GM23248 (cell line): ENCODE data around the gene SMC1B. TPM values are rescaled to one million over a fixed set of nuclear protein-coding genes. Genes with fewer than 3 reads are reported as not detected.
"Not testable (repeated sequence)": the region's sequence is repeated elsewhere in the genome, so short reads cannot be mapped to it uniquely, and the experiment has no call there.

Source experiments
- DNase-seq: peaks from one replicate; pipeline ENCODE4 v3.0.0-alpha.2; 2015
- H2AFZ ChIP-seq: fragments of 200-600 bp; sonication (generic); 2 replicates; pipeline ENCODE4 v1.6.1; 2016; ENCODE audit warnings: antibody characterized with exemption
- H3F3A ChIP-seq: fragments of 200-600 bp; sonication (generic); 2 replicates; pipeline ENCODE4 v1.6.1; 2016; ENCODE audit warnings: mild to moderate bottlenecking, antibody characterized with exemption, mixed run types; ENCODE audit not compliant: insufficient read depth
- H3K27ac ChIP-seq: fragments of 200-600 bp; sonication (generic); 2 replicates; pipeline ENCODE4 v1.5.1; 2016; ENCODE audit warnings: mild to moderate bottlenecking
- H3K27me3 ChIP-seq: fragments of 200-600 bp; sonication (generic); replicated peaks from 2 replicates; pipeline ENCODE4 v1.6.1; 2016; ENCODE audit warnings: mild to moderate bottlenecking; ENCODE audit not compliant: insufficient read depth
- H3K36me3 ChIP-seq: fragments of 200-600 bp; sonication (generic); 2 replicates; pipeline ENCODE4 v1.6.1; 2016; ENCODE audit warnings: low read depth, mild to moderate bottlenecking
- H3K4me1 ChIP-seq: fragments of 200-600 bp; sonication (generic); 2 replicates; pipeline ENCODE4 v1.6.1; 2016; ENCODE audit warnings: mild to moderate bottlenecking; ENCODE audit not compliant: insufficient read depth
- H3K4me2 ChIP-seq: fragments of 200-600 bp; sonication (generic); one replicate; pipeline ENCODE4 v1.6.1; 2016; ENCODE audit warnings: mild to moderate bottlenecking; ENCODE audit not compliant: unreplicated experiment
- H3K4me3 ChIP-seq: fragments of 200-600 bp; sonication (generic); 2 replicates; pipeline ENCODE4 v1.5.1; 2016; ENCODE audit warnings: mild to moderate bottlenecking
- H3K79me2 ChIP-seq: fragments of 200-600 bp; sonication (generic); 2 replicates; pipeline ENCODE4 v1.6.1; 2016; ENCODE audit warnings: mild to moderate bottlenecking; ENCODE audit not compliant: insufficient read depth
- H3K9ac ChIP-seq: fragments of 200-600 bp; sonication (generic); 2 replicates; pipeline ENCODE4 v1.6.1; 2016; ENCODE audit warnings: mild to moderate bottlenecking
- H3K9me2 ChIP-seq: fragments of 200-600 bp; sonication (generic); 2 replicates; pipeline ENCODE4 v1.6.1; 2016; ENCODE audit warnings: mixed run types, mild to moderate bottlenecking, moderate library complexity; ENCODE audit not compliant: insufficient read depth
- H3K9me3 ChIP-seq: fragments of 200-600 bp; sonication (generic); one replicate; pipeline ENCODE4 v1.6.1; 2017; ENCODE audit warnings: low read depth
- H4K20me1 ChIP-seq: fragments of 200-600 bp; sonication (generic); 2 replicates; pipeline ENCODE4 v1.6.0; 2016; ENCODE audit not compliant: insufficient read depth
- EZH2 ChIP-seq: fragments of 200-600 bp; sonication (generic); IDR thresholded peaks from 2 replicates; pipeline ENCODE4 v1.6.1; 2018; ENCODE audit warnings: antibody characterized with exemption, mild to moderate bottlenecking; ENCODE audit not compliant: insufficient read depth, poor library complexity, severe bottlenecking
- EZH2phosphoT487 ChIP-seq: fragments of 200-600 bp; sonication (generic); IDR thresholded peaks from 2 replicates; pipeline ENCODE4 v1.6.1; 2018; ENCODE audit warnings: antibody characterized with exemption, moderate library complexity, mild to moderate bottlenecking, low read depth; ENCODE audit not compliant: insufficient read depth
- WGBS, 2 experiments: methylation state at CpG; one replicate each; pipeline ENCODE4 v1.1.6; 2015 to 2017; ENCODE audit warnings: low lambda C conversion rate in 2 of 2, low coverage in 1 of 2; ENCODE audit errors: missing lambda C conversion rate in 2 of 2; 5-methylcytosine and 5-hydroxymethylcytosine counted together
- in situ Hi-C: fragments of 300-500 bp; cut with MboI; formaldehyde crosslinking; loops from 2 replicates; pipeline ENCODE4 v1.15.0; 2020
- polyA plus RNA-seq: library from polyadenylated mRNA; unstranded; fragments of >200 nt; fragmentation: Nextera tagmentation; extraction: Ambion mirVana; gene quantifications from 2 replicates; pipeline ENCODE4 v1.2.1, GENCODE V29; 2016
- total RNA-seq: library from RNA; depleted of rRNA; stranded (reverse); fragments of >200 nt; shearing (Covaris generic); gene quantifications from 2 replicates; pipeline ENCODE4 v1.2.3, GENCODE V29; 2014

Gene SMC1B
- total and polyA plus RNA-seq, 2 experiments from 2014 or later = 0.08 TPM; not detected in 1

GRCh38 chr22:45366713-45367112 is 46.7 kb downstream of the SMC1B start:
- H3K27me3 ChIP-seq = 0 out of 2 replicates have a peak, but pooled peaks cover 3% of the 10 kb centered on the region
- H3F3A ChIP-seq = no peaks in the 10 kb centered on the region
- H3K9ac ChIP-seq = no peak overlapping the region
- DNase-seq = no peak
- no peaks in the 10 kb centered on the region for H3K36me3 ChIP-seq
- WGBS, 2 experiments = 67% methylated on average over 3 of the region's 3 CpGs
- no peak overlapping the region for H3K27ac ChIP-seq
- no peak overlapping the region for H3K4me2 ChIP-seq
- H3K9me2 ChIP-seq = no peaks in the 10 kb centered on the region
- H3K79me2 ChIP-seq = no peaks in the 10 kb centered on the region
- no peaks in the 10 kb centered on the region for H4K20me1 ChIP-seq
- no peak overlapping the region for H3K4me3 ChIP-seq
- no peak overlapping the region for H2AFZ ChIP-seq
- in situ Hi-C loops = no loop called here
- TF ChIP-seq EZH2phosphoT487 = no peak
- TF ChIP-seq EZH2 = no peak
- H3K4me1 ChIP-seq = no peaks in the 10 kb centered on the region
- H3K9me3 ChIP-seq = no peaks in the 10 kb centered on the region

GRCh38 chr22:45359627-45360026 is 53.8 kb downstream of the SMC1B start:
- Histone ChIP-seq H3K4me2 (no peak overlapping the region), H3K27ac (no peak overlapping the region), H3K9me3 (no peaks in the 10 kb centered on the region), H3K9me2 (no peaks in the 10 kb centered on the region), H3K27me3 (0 out of 2 replicates have a peak, but pooled peaks cover 3% of the 10 kb centered on the region), H3K36me3 (no peaks in the 10 kb centered on the region), H3K4me3 (no peak overlapping the region), H3F3A (no peaks in the 10 kb centered on the region), H3K4me1 (no peaks in the 10 kb centered on the region), H2AFZ (no peak overlapping the region), H3K79me2 (no peaks in the 10 kb centered on the region), H3K9ac (no peak overlapping the region), H4K20me1 (no peaks in the 10 kb centered on the region)
- whole genome bisulfite sequencing, 2 experiments = 63 to 64% methylated on average over 4 of the region's 4 CpGs
- in situ Hi-C loops = no loop called here
- no peak for TF ChIP-seq EZH2
- no peak for TF ChIP-seq EZH2phosphoT487
- DNase-seq = no peak

- Histone ChIP-seq H3K4me1 (no peaks in the 10 kb centered on the region), H3K9me2 (no peaks in the 10 kb centered on the region), H3K9ac (no peak overlapping the region), H3K4me2 (no peak overlapping the region), H3K36me3 (no peaks in the 10 kb centered on the region), H3K4me3 (no peak overlapping the region), H3K27me3 (0 out of 2 replicates have a peak, but pooled peaks cover 3% of the 10 kb centered on the region), H2AFZ (no peak overlapping the region), H3K79me2 (no peaks in the 10 kb centered on the region), H4K20me1 (no peaks in the 10 kb centered on the region), H3K9me3 (no peaks in the 10 kb centered on the region), H3F3A (no peaks in the 10 kb centered on the region), H3K27ac (no peak overlapping the region)
- WGBS, 2 experiments = 68 to 80% methylated on average over 1 of the region's 1 CpG
- TF ChIP-seq EZH2phosphoT487 (no peak), EZH2 (no peak)
- in situ Hi-C loops = no loop called here
- DNase-seq = peak; percentile 20
Measured at GRCh38 chr22:45358127-45358526, 55.3 kb downstream of the SMC1B start.

GRCh38 chr22:45357490-45357889 is 55.9 kb downstream of the SMC1B start:
- WGBS, 2 experiments = 94 to 100% methylated on average over 1 of the region's 1 CpG
- Histone ChIP-seq H2AFZ (no peak overlapping the region), H3K79me2 (no peaks in the 10 kb centered on the region), H3K36me3 (no peaks in the 10 kb centered on the region), H3K4me3 (no peak overlapping the region), H3F3A (no peaks in the 10 kb centered on the region), H3K27me3 (0 out of 2 replicates have a peak, but pooled peaks cover 2% of the 10 kb centered on the region), H4K20me1 (no peaks in the 10 kb centered on the region), H3K9ac (no peak overlapping the region), H3K9me2 (no peaks in the 10 kb centered on the region), H3K27ac (no peak overlapping the region), H3K9me3 (no peaks in the 10 kb centered on the region), H3K4me2 (no peak overlapping the region), H3K4me1 (no peaks in the 10 kb centered on the region)
- TF ChIP-seq EZH2 = no peak
- no peak for TF ChIP-seq EZH2phosphoT487
- in situ Hi-C loops = no loop called here
- no peak for DNase-seq

GRCh38 chr22:45353786-45354185 is 59.6 kb downstream of the SMC1B start:
- H3K4me3 ChIP-seq = no peak overlapping the region
- DNase-seq = no peak
- no peak overlapping the region for H2AFZ ChIP-seq
- H3K9ac ChIP-seq = no peak overlapping the region
- no peaks in the 10 kb centered on the region for H3F3A ChIP-seq
- 94 to 95% methylated on average over 5 of the region's 5 CpGs for WGBS, 2 experiments
- H3K9me2 ChIP-seq = no peaks in the 10 kb centered on the region
- in situ Hi-C loops = no loop called here
- no peaks in the 10 kb centered on the region for H4K20me1 ChIP-seq
- H3K36me3 ChIP-seq = no peaks in the 10 kb centered on the region
- no peaks in the 10 kb centered on the region for H3K4me1 ChIP-seq
- H3K27me3 ChIP-seq = no peaks in the 10 kb centered on the region
- no peak overlapping the region for H3K4me2 ChIP-seq
- no peaks in the 10 kb centered on the region for H3K79me2 ChIP-seq
- H3K27ac ChIP-seq = no peak overlapping the region
- TF ChIP-seq EZH2 = no peak
- TF ChIP-seq EZH2phosphoT487 = no peak
- no peaks in the 10 kb centered on the region for H3K9me3 ChIP-seq

- H3K9me3 ChIP-seq, H3K4me3 ChIP-seq, H3K4me2 ChIP-seq, H3K36me3 ChIP-seq, H3K27ac ChIP-seq, H3K79me2 ChIP-seq, H3K9ac ChIP-seq, H3K27me3 ChIP-seq, DNase-seq, H2AFZ ChIP-seq, in situ Hi-C loops, H3K9me2 ChIP-seq, H3F3A ChIP-seq, H4K20me1 ChIP-seq, H3K4me1 ChIP-seq: not testable (repeated sequence)
- WGBS, 2 experiments = 83 to 90% methylated on average over 5 of the region's 5 CpGs
Measured at GRCh38 chr22:45352757-45353156, 60.6 kb downstream of the SMC1B start.
